Breast epithelium (tissue), 3 donors: Measurements from ENCODE around the gene DPH1.

ENCODE experiments used
- CTCF ChIP-seq, 3 donors: fragments of 450-650 bp; IDR thresholded peaks; one replicate each; pipeline ENCODE4 v1.5.1; 2016 to 2017; ENCODE audit warnings: antibody characterized with exemption in 3 of 3, mild to moderate bottlenecking in 3 of 3, moderate library complexity in 3 of 3
- POLR2A ChIP-seq: fragments of 450-650 bp; IDR thresholded peaks from one replicate; pipeline ENCODE4 v1.6.1; 2016; ENCODE audit warnings: antibody characterized with exemption, mild to moderate bottlenecking, moderate library complexity
- POLR2AphosphoS5 ChIP-seq, 3 donors: sonication (generic); formaldehyde crosslinking; IDR thresholded peaks; one replicate each; pipeline ENCODE4 v1.6.1; 2017; ENCODE audit warnings: antibody characterized with exemption in 3 of 3

- TF ChIP-seq POLR2A, result no peak
- TF ChIP-seq CTCF (IDR thresholded peaks at IDR 0.05), result no peak
- TF ChIP-seq POLR2AphosphoS5 (IDR thresholded peaks at IDR 0.05), result no peak
Measured at GRCh38 chr17:2002767-2003329, 27.1 kb upstream of the DPH1 start.
